Lower lobe of right lung (tissue), 2 donors: ENCODE data around the gene ATRNL1. TPM values are rescaled to one million over a fixed set of nuclear protein-coding genes. Genes with fewer than 3 reads are reported as not detected.

Experiments used
- ATAC-seq, 2 donors: fragments of 200-7000 bp; cut with Tn5 transposase; one replicate each; pipeline ENCODE4 v1.9.1; 2020 to 2022; ENCODE audit warnings: mild to moderate bottlenecking in 2 of 2, moderate library complexity in 2 of 2
- DNase-seq: peaks from one replicate; pipeline ENCODE4 v3.0.0-alpha.2; 2020
- H3K27ac ChIP-seq: fragments of 200-600 bp; one replicate; pipeline ENCODE4 v1.8.0; 2022
- H3K27me3 ChIP-seq: fragments of 200-600 bp; one replicate; pipeline ENCODE4 v1.8.0; 2022; ENCODE audit warnings: low read depth
- H3K36me3 ChIP-seq: fragments of 200-600 bp; one replicate; pipeline ENCODE4 v1.8.0; 2022; ENCODE audit warnings: mild to moderate bottlenecking
- H3K4me1 ChIP-seq: fragments of 200-600 bp; one replicate; pipeline ENCODE4 v1.8.0; 2022
- H3K4me3 ChIP-seq: fragments of 200-600 bp; one replicate; pipeline ENCODE4 v1.8.0; 2022; ENCODE audit warnings: mild to moderate bottlenecking
- H3K9me3 ChIP-seq: fragments of 200-600 bp; one replicate; pipeline ENCODE4 v1.8.0; 2022
- CTCF ChIP-seq: fragments of 200-600 bp; IDR thresholded peaks from one replicate; pipeline ENCODE4 v1.8.0; 2022; ENCODE audit warnings: antibody characterized with exemption, mild to moderate bottlenecking
- intact Hi-C: fragments of 100-400 bp; cut with DNase I; formaldehyde crosslinking; loops from one replicate; pipeline ENCODE4 v1.11.0; 2022
- total RNA-seq: library from RNA; stranded (reverse); fragmentation: NEBNext Ultra II Directional; extraction: Animal tissue kit (Norgen Biotek cat#: 25700); gene quantifications from one replicate; pipeline ENCODE4 v1.2.1, GENCODE V29; 2021
- donor health status: DM: no; HTN: yes; CAD: no; lungs with severe emphysema.

The ATRNL1 gene
- total RNA-seq, 1 donor from 2014 or later, result 0.92 TPM

GRCh38 chr10:115638246-115638645, 545.1 kb downstream of the ATRNL1 start:
- no peak for ATAC-seq
- no peak for TF ChIP-seq CTCF

GRCh38 chr10:115649217-115649616, 556.1 kb downstream of the ATRNL1 start:
- ATAC-seq (no peak), DNase-seq (no peak)
- H3K4me3 ChIP-seq, result no peak overlapping the region
- H3K4me1 ChIP-seq, result no peaks in the 10 kb centered on the region
- H3K27ac ChIP-seq, result no peak overlapping the region
- H3K27me3 ChIP-seq, result no peaks in the 10 kb centered on the region
- intact Hi-C loops, result no loop called here
- no peak for TF ChIP-seq CTCF
- no peaks in the 10 kb centered on the region for H3K9me3 ChIP-seq
- no peaks in the 10 kb centered on the region for H3K36me3 ChIP-seq

More at GRCh38 chr10:115638246-115638645, 545.1 kb downstream of the ATRNL1 start:
- no peak overlapping the region for H3K4me3 ChIP-seq
- intact Hi-C loops, result no loop called here
- DNase-seq, result no peak
- no peaks in the 10 kb centered on the region for H3K36me3 ChIP-seq
- H3K9me3 ChIP-seq, result no peaks in the 10 kb centered on the region
- H3K4me1 ChIP-seq, result no peaks in the 10 kb centered on the region
- H3K27me3 ChIP-seq, result no peaks in the 10 kb centered on the region
- no peak overlapping the region for H3K27ac ChIP-seq

GRCh38 chr10:115653473-115653872, 560.3 kb downstream of the ATRNL1 start:
- no peak overlapping the region for H3K4me3 ChIP-seq
- H3K9me3 ChIP-seq, result no peaks in the 10 kb centered on the region
- ATAC-seq (no peak), DNase-seq (no peak)
- H3K27me3 ChIP-seq, result no peaks in the 10 kb centered on the region
- intact Hi-C loops, result no loop called here
- no peak overlapping the region for H3K27ac ChIP-seq
- no peaks in the 10 kb centered on the region for H3K4me1 ChIP-seq
- no peak for TF ChIP-seq CTCF
- H3K36me3 ChIP-seq, result no peaks in the 10 kb centered on the region

GRCh38 chr10:115654961-115655360, 561.8 kb downstream of the ATRNL1 start:
- no peak overlapping the region for H3K4me3 ChIP-seq
- no peaks in the 10 kb centered on the region for H3K27me3 ChIP-seq
- H3K4me1 ChIP-seq, result no peaks in the 10 kb centered on the region
- DNase-seq, result no peak
- TF ChIP-seq CTCF, result no peak
- no peaks in the 10 kb centered on the region for H3K36me3 ChIP-seq
- no peak for ATAC-seq
- no peak overlapping the region for H3K27ac ChIP-seq
- intact Hi-C loops, result no loop called here
- no peaks in the 10 kb centered on the region for H3K9me3 ChIP-seq

- no peak overlapping the region for H3K4me3 ChIP-seq
- TF ChIP-seq CTCF, result no peak
- intact Hi-C loops, result no loop called here
- H3K9me3 ChIP-seq, result no peaks in the 10 kb centered on the region
- no peak for ATAC-seq
- no peaks in the 10 kb centered on the region for H3K4me1 ChIP-seq
- no peaks in the 10 kb centered on the region for H3K36me3 ChIP-seq
- DNase-seq, result no peak
- no peak overlapping the region for H3K27ac ChIP-seq
- H3K27me3 ChIP-seq, result no peaks in the 10 kb centered on the region
Measured at GRCh38 chr10:115657161-115657860, 564.1 kb downstream of the ATRNL1 start.
